Measurements from ENCODE around the gene MRFAP1L1.

DNA sequence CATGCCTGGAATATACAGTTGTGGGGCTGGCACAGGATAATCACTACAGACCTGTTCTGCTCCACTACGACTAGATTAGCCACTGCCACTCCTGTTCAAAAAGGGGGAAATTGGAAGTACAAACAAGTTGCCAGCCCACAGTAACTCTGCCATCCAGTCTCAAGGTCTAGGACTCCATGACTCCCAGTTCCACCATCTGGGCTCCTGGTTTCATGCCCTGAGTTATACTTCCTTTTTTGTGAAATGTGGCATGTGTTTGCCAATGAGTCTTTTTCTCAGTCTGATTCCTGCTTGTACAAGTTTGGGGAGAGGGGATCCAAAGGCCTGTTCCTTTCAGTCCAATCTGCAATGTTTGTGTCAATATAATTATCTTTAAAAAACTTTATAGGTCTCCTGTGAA, 5.3 kb upstream of the MRFAP1L1 start:
- TF ChIP-seq, protein P1, sequence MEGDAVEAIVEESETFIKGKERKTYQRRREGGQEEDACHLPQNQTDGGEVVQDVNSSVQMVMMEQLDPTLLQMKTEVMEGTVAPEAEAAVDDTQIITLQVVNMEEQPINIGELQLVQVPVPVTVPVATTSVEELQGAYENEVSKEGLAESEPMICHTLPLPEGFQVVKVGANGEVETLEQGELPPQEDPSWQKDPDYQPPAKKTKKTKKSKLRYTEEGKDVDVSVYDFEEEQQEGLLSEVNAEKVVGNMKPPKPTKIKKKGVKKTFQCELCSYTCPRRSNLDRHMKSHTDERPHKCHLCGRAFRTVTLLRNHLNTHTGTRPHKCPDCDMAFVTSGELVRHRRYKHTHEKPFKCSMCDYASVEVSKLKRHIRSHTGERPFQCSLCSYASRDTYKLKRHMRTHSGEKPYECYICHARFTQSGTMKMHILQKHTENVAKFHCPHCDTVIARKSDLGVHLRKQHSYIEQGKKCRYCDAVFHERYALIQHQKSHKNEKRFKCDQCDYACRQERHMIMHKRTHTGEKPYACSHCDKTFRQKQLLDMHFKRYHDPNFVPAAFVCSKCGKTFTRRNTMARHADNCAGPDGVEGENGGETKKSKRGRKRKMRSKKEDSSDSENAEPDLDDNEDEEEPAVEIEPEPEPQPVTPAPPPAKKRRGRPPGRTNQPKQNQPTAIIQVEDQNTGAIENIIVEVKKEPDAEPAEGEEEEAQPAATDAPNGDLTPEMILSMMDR (IDR thresholded peaks at IDR 0.05) = no peak
- no peak for TF ChIP-seq POLR2A (IDR thresholded peaks at IDR 0.05)
- TF ChIP-seq POLR2AphosphoS5 (IDR thresholded peaks at IDR 0.05) = no peak
- TF ChIP-seq EP300 (IDR thresholded peaks at IDR 0.05) = no peak

Data from sigmoid colon (tissue), 4 donors.